IMR-90 (cell line): ENCODE measurements around the gene ROM1. TPM values are rescaled to one million over a fixed set of nuclear protein-coding genes. Genes with fewer than 3 reads are reported as not detected.

Experiments
- ATAC-seq: fragments of 200-7000 bp; cut with Tn5 transposase; 2 replicates; pipeline ENCODE4 v1.9.1; 2020; ENCODE audit warnings: low read depth, mild to moderate bottlenecking, moderate library complexity
- BruUV-seq: library from RNA; stranded (reverse); fragments of 400-500 nt; replicated peaks from 2 replicates; lab custom pipeline; 2021; lab: Mats Ljungman, UMichigan
- CTCF ChIA-PET: fragments of 300-600 bp; formaldehyde crosslinking; extraction: SDS; loops from one replicate; lab custom pipeline; 2021; ENCODE audit warnings: antibody characterized with exemption; lab: Yijun Ruan, JAX
- POLR2A ChIA-PET: fragments of 300-600 bp; sonication (Branson Sonifier 250); formaldehyde crosslinking; loops from one replicate; lab custom pipeline; 2022; ENCODE audit warnings: antibody characterized with exemption; ENCODE audit not compliant: unreplicated experiment; lab: Charles Lee
- DNase-seq: peaks from one replicate; pipeline ENCODE4 v3.0.0; 2013
- H2AFZ ChIP-seq: replicated peaks from 2 replicates; pipeline ENCODE3; 2013; ENCODE audit warnings: low read length, mild to moderate bottlenecking; ENCODE audit not compliant: poor library complexity
- H2AK5ac ChIP-seq: 2 replicates; pipeline ENCODE4 v1.6.1; 2013; ENCODE audit warnings: low read depth, low read length, inconsistent platforms
- H2AK9ac ChIP-seq: replicated peaks from 2 replicates; pipeline ENCODE3; 2013; ENCODE audit warnings: mild to moderate bottlenecking, low read depth, low read length, moderate library complexity; ENCODE audit not compliant: poor library complexity
- H2BK120ac ChIP-seq: 2 replicates; pipeline ENCODE4 v1.6.1; 2013; ENCODE audit warnings: low read depth, low read length, inconsistent platforms
- H2BK15ac ChIP-seq: 3 replicates; pipeline ENCODE4 v1.6.1; 2013; ENCODE audit warnings: low read depth, low read length, inconsistent platforms
- H2BK20ac ChIP-seq: 2 replicates; pipeline ENCODE4 v1.6.1; 2013; ENCODE audit warnings: low read depth, mild to moderate bottlenecking, inconsistent platforms, low read length, moderate library complexity
- H2BK5ac ChIP-seq: 2 replicates; pipeline ENCODE4 v1.6.1; 2013; ENCODE audit warnings: mild to moderate bottlenecking, low read depth, low read length, inconsistent platforms; ENCODE audit not compliant: poor library complexity, severe bottlenecking
- H3K14ac ChIP-seq: replicated peaks from 2 replicates; pipeline ENCODE4 v1.6.1; 2013; ENCODE audit warnings: low read depth, low read length, inconsistent platforms
- H3K18ac ChIP-seq: 2 replicates; pipeline ENCODE4 v1.6.1; 2013; ENCODE audit warnings: low read depth, low read length, control low read depth
- H3K23ac ChIP-seq: 2 replicates; pipeline ENCODE4 v1.6.1; 2013; ENCODE audit warnings: low read depth, low read length, inconsistent platforms
- H3K27ac ChIP-seq: 2 replicates; pipeline ENCODE4 v1.5.1; 2013; ENCODE audit warnings: mild to moderate bottlenecking, control low read depth, low read length; ENCODE audit not compliant: insufficient read depth
- H3K27me3 ChIP-seq: 2 replicates; pipeline ENCODE4 v1.6.1; 2013; ENCODE audit warnings: low read length; ENCODE audit not compliant: control insufficient read depth, insufficient read depth
- H3K36me3 ChIP-seq: 2 replicates; pipeline ENCODE4 v1.6.1; 2013; ENCODE audit warnings: low read length, mixed read lengths; ENCODE audit not compliant: control insufficient read depth, insufficient read depth
- H3K4ac ChIP-seq: 2 replicates; pipeline ENCODE4 v1.6.1; 2013; ENCODE audit warnings: low read depth, low read length, inconsistent platforms
- H3K4me1 ChIP-seq: 2 replicates; pipeline ENCODE4 v1.6.1; 2013; ENCODE audit warnings: low read length, mixed read lengths; ENCODE audit not compliant: control insufficient read depth, insufficient read depth
- H3K4me2 ChIP-seq: 2 replicates; pipeline ENCODE4 v1.6.1; 2013; ENCODE audit warnings: low read depth, mild to moderate bottlenecking, control low read depth, low read length, moderate library complexity
- H3K4me3 ChIP-seq: 2 replicates; pipeline ENCODE4 v1.5.1; 2013; ENCODE audit warnings: low read depth, mild to moderate bottlenecking, control low read depth, low read length, moderate library complexity; ENCODE audit not compliant: insufficient read depth
- H3K56ac ChIP-seq: 2 replicates; pipeline ENCODE4 v1.6.1; 2013; ENCODE audit warnings: low read length, inconsistent platforms; ENCODE audit not compliant: insufficient read depth; ENCODE audit errors: extremely low read depth
- H3K79me1 ChIP-seq, 2 experiments: 2 replicates each; pipeline ENCODE4 v1.6.1; 2013; ENCODE audit warnings: low read length in 2 of 2, inconsistent platforms in 1 of 2, low read depth in 1 of 2
- H3K9ac ChIP-seq: 2 replicates; pipeline ENCODE4 v1.6.1; 2013; ENCODE audit warnings: low read depth, low read length, control low read depth
- H3K9me1 ChIP-seq: 2 replicates; pipeline ENCODE4 v1.6.1; 2013; ENCODE audit warnings: low read length, inconsistent platforms; ENCODE audit not compliant: insufficient read depth
- H3K9me3 ChIP-seq: 2 replicates; pipeline ENCODE4 v1.6.1; 2013; ENCODE audit warnings: low read length; ENCODE audit not compliant: control insufficient read depth, insufficient read depth
- H4K20me1 ChIP-seq: 2 replicates; pipeline ENCODE4 v1.6.1; 2013; ENCODE audit warnings: low read length, inconsistent platforms; ENCODE audit not compliant: insufficient read depth
- H4K5ac ChIP-seq: 2 replicates; pipeline ENCODE4 v1.6.1; 2013; ENCODE audit warnings: mild to moderate bottlenecking, low read depth, low read length, control low read depth
- H4K8ac ChIP-seq, 2 experiments: 2 replicates each; pipeline ENCODE4 v1.6.1; 2013; ENCODE audit warnings: low read depth in 2 of 2, low read length in 2 of 2, control low read depth in 1 of 2, inconsistent platforms in 1 of 2
- H4K91ac ChIP-seq: 2 replicates; pipeline ENCODE4 v1.6.1; 2013; ENCODE audit warnings: low read depth, low read length, inconsistent platforms; ENCODE audit not compliant: insufficient read depth
- BHLHE40 ChIP-seq: fragments of 150-350 bp; IDR thresholded peaks from 2 replicates; pipeline ENCODE4 v1.6.1; 2016; ENCODE audit warnings: mild to moderate bottlenecking, low read depth, low read length
- MAZ ChIP-seq: IDR thresholded peaks from 2 replicates; pipeline ENCODE4 v1.6.1; 2012; ENCODE audit warnings: low read depth, mild to moderate bottlenecking, low read length, improper control_type of control experiment, moderate library complexity, borderline replicate concordance
- RAD21 ChIP-seq: IDR thresholded peaks from 2 replicates; pipeline ENCODE4 v1.6.1; 2012; ENCODE audit warnings: low read length, improper control_type of control experiment
- SMC3 ChIP-seq: fragments of 150-350 bp; IDR thresholded peaks from 2 replicates; pipeline ENCODE4 v1.6.1; 2016; ENCODE audit warnings: low read depth, mild to moderate bottlenecking, antibody characterized with exemption, low read length, moderate library complexity
- WGBS, 2 experiments: methylation state at CpG; one replicate each; pipeline versions ENCODE4 v1.1.5 to v1.1.7; 2013; ENCODE audit warnings: missing lambda C conversion rate in 2 of 2; ENCODE audit not compliant: insufficient read length in 1 of 2; ENCODE audit errors: extremely low coverage in 2 of 2; 5-methylcytosine and 5-hydroxymethylcytosine counted together
- dilution Hi-C: fragments of 300-500 bp; cut with HindIII; formaldehyde crosslinking; loops from one replicate; pipeline ENCODE4 v1.14.3; 2018; ENCODE audit warnings: low sequenced_read_pairs; ENCODE audit not compliant: unreplicated experiment
- in situ Hi-C: fragments of 300-500 bp; cut with MboI; formaldehyde crosslinking; loops from 3 replicates; pipeline ENCODE4 v1.14.3; 2019; ENCODE audit warnings: low sequenced_read_pairs, inconsistent platforms, mixed read lengths
- intact Hi-C: fragments of 100-400 bp; cut with micrococcal nuclease; formaldehyde crosslinking; loops from 2 replicates; pipeline ENCODE4 v1.10.0; 2022
- polyA plus RNA-seq, 3 experiments: library from polyadenylated mRNA; depleted of rRNA; stranded (reverse); fragments of >200 nt; gene quantifications; 2 replicates each; pipeline ENCODE4 v1.2.3, GENCODE V29; 2012; ENCODE audit warnings: low replicate concordance in 1 of 3
- total RNA-seq: library from RNA; depleted of rRNA; stranded (reverse); fragments of >200 nt; gene quantifications from 2 replicates; pipeline ENCODE4 v1.2.3, GENCODE V29; 2012

The ROM1 gene
- total and polyA plus RNA-seq, 2 of the 4 experiments (the other 2 are of a cell fraction), result 2.2 to 2.5 TPM

- Histone ChIP-seq H2BK20ac (no peak overlapping the region), H3K9ac (no peak overlapping the region; the same call in 1 of the 2 replicates), H3K79me1 (peaks cover 19 to 30% of the 10 kb centered on the region in 2 experiments), H3K36me3 (peaks cover 28% of the 10 kb centered on the region), H3K14ac (peak overlapping the region; percentile 92; the same call in 1 of the 2 replicates), H3K4me2 (no peak overlapping the region), H2AK9ac (peak overlapping the region; percentile 55), H3K9me1 (peaks cover 7% of the 10 kb centered on the region; the same call in 1 of the 2 replicates), H3K23ac (no peak overlapping the region), H3K9me3 (no peaks in the 10 kb centered on the region), H3K56ac (peak overlapping the region; percentile 45; the same call in 1 of the 2 replicates), H2AFZ (no peak overlapping the region), H4K20me1 (no peaks in the 10 kb centered on the region; the same call in 1 of the 2 replicates), H2AK5ac (no peak overlapping the region), H3K27ac (peak overlapping the region; percentile 49; the same call in 1 of the 2 replicates), H3K4ac (peak overlapping the region; percentile 80; the same call in 1 of the 2 replicates), H4K5ac (0 out of 2 replicates have a peak overlapping the region, but pooled peaks have one; percentile 30), H4K91ac (peak overlapping the region; percentile 87), H4K8ac (peak overlapping the region; percentile 96 to 99), H3K27me3 (no peaks in the 10 kb centered on the region), H2BK120ac (peak overlapping the region; percentile 0; the same call in 1 of the 2 replicates), H3K4me1 (peaks cover 3% of the 10 kb centered on the region), H3K4me3 (no peak overlapping the region), H2BK5ac (peak overlapping the region; percentile 44), H2BK15ac (0 out of 3 replicates have a peak overlapping the region, but pooled peaks have one; percentile 7), H3K18ac (no peak overlapping the region)
- dilution Hi-C loops, result no loop called here
- intact Hi-C loops, result no loop called here
- DNase-seq (no peak), ATAC-seq (no peak)
- CTCF ChIA-PET, result interaction anchor here (1.2 to 2.1 kb wide), 3 partner anchors 11 to 31 kb away, joined by 3 to 5 read pairs (median 4); partner anchors contain the start of genes EML3 and TUT1
- TF ChIP-seq BHLHE40 (no peak), MAZ (no peak), RAD21 (no peak), SMC3 (no peak)
- POLR2A ChIA-PET, result interaction anchor here (0.7 kb wide), 1 partner anchor 30 kb away, joined by 5 read pairs; no protein-coding TSS in a partner anchor
- in situ Hi-C loops, result no loop called here
- no TSS peak for BruUV-seq
- WGBS, 2 experiments, result no CpG with 5 or more reads among the region's 7 CpGs
These were observed 9.5 kb downstream of the ROM1 start for GRCh38 chr11:62622476-62623089.
